Small intestine (tissue), 7 donors: Measurements from ENCODE around the gene C6orf47. TPM values are rescaled to one million over a fixed set of nuclear protein-coding genes. Genes with fewer than 3 reads are reported as not detected.

ENCODE experiments used
- DNase-seq, 2 donors: peaks; one replicate each; pipeline versions ENCODE4 v3.0.0 to v3.0.0-alpha.2; 2013
- FAIRE-seq: peaks from 2 replicates; lab custom pipeline; 2012; peaks lifted over from hg19 to GRCh38; lab: Jason Lieb, UNC
- H3K27ac ChIP-seq, 3 donors: one replicate each; pipeline ENCODE4 v1.5.1; 2013; ENCODE audit warnings: low read length in 2 of 3, mild to moderate bottlenecking in 2 of 3, control low read depth in 1 of 3, inconsistent platforms in 1 of 3, low read depth in 1 of 3, moderate library complexity in 1 of 3
- H3K27me3 ChIP-seq, 3 donors: one replicate each; pipeline ENCODE4 v1.6.1; 2013; ENCODE audit warnings: low read length in 3 of 3, inconsistent platforms in 1 of 3; ENCODE audit not compliant: control insufficient read depth in 3 of 3, insufficient read depth in 3 of 3
- H3K36me3 ChIP-seq, 3 donors: one replicate each; pipeline ENCODE4 v1.6.1; 2013; ENCODE audit warnings: low read length in 3 of 3, inconsistent platforms in 1 of 3, low read depth in 1 of 3, mild to moderate bottlenecking in 1 of 3, moderate library complexity in 1 of 3; ENCODE audit not compliant: control insufficient read depth in 3 of 3, insufficient read depth in 2 of 3
- H3K4me1 ChIP-seq, 3 donors: one replicate each; pipeline ENCODE4 v1.6.1; 2013; ENCODE audit warnings: low read length in 2 of 3, inconsistent platforms in 1 of 3, low read depth in 1 of 3, mild to moderate bottlenecking in 1 of 3, moderate library complexity in 1 of 3; ENCODE audit not compliant: control insufficient read depth in 3 of 3, insufficient read depth in 2 of 3
- H3K4me3 ChIP-seq, 3 donors: one replicate each; pipeline ENCODE4 v1.5.1; 2013; ENCODE audit warnings: low read length in 3 of 3, control low read depth in 1 of 3, inconsistent platforms in 1 of 3, low read depth in 1 of 3, mild to moderate bottlenecking in 1 of 3, moderate library complexity in 1 of 3
- H3K9me3 ChIP-seq, 2 donors: one replicate each; pipeline ENCODE4 v1.6.1; 2013; ENCODE audit warnings: low read depth in 1 of 2, low read length in 1 of 2; ENCODE audit not compliant: control insufficient read depth in 2 of 2, insufficient read depth in 1 of 2
- WGBS, 3 donors: extraction: QIAGEN DNeasy Blood & Tissue Kit; methylation state at CpG; one replicate each; pipeline ENCODE4 v1.1.7; 2013; 5-methylcytosine and 5-hydroxymethylcytosine counted together
- polyA plus RNA-seq, 4 donors: library from polyadenylated mRNA; stranded (reverse) in 3 of 4; unstranded in 1 of 4; fragments of 200-250 nt in 3 of 4; fragments of 120-200 nt in 1 of 4; gene quantifications; one replicate each; pipeline versions ENCODE4 v1.2.1 to v1.2.3, GENCODE V29; 2013
- donor health status: healthy with polysubstance abuse.
- donor health status: control.
- donor health status: control.
- donor health status: Bipolar disorder and iron deficiency.
- donor health status: healthy.

C6orf47 gene
- polyA plus RNA-seq, 4 donors, result 17.3 to 29.1 (median 23.2) TPM

- WGBS, 3 donors, result 94 to 98% (median 97%) methylated on average over 6 of the region's 6 CpGs
- FAIRE-seq (no peak), DNase-seq (no peak)
- Histone ChIP-seq H3K9me3 (no peaks in the 10 kb centered on the region), H3K27ac (no peak overlapping the region), H3K4me1 (no peaks in the 10 kb centered on the region), H3K4me3 (no peak overlapping the region), H3K36me3 (peaks cover 45 to 89% (median 60%) of the 10 kb centered on the region in 3 donors), H3K27me3 (no peaks in the 10 kb centered on the region)
Observed at GRCh38 chr6:31640612-31641011, 20.0 kb downstream of the C6orf47 start.

- H3K27me3 ChIP-seq, result no peaks in the 10 kb centered on the region
- H3K4me1 ChIP-seq, result no peaks in the 10 kb centered on the region
- H3K9me3 ChIP-seq, result no peaks in the 10 kb centered on the region
- DNase-seq (no peak), FAIRE-seq (no peak)
- peaks cover 49 to 90% (median 53%) of the 10 kb centered on the region in 3 donors for H3K36me3 ChIP-seq
- H3K27ac ChIP-seq, result no peak overlapping the region
- no peak overlapping the region for H3K4me3 ChIP-seq
- WGBS, 3 donors, result 80 to 88% (median 85%) methylated on average over 10 of the region's 10 CpGs
Observed at GRCh38 chr6:31639449-31639861, 21.1 kb downstream of the C6orf47 start.

GRCh38 chr6:31639043-31639442 is 21.5 kb downstream of the C6orf47 start:
- DNase-seq (no peak), FAIRE-seq (no peak)
- Histone ChIP-seq H3K9me3 (no peaks in the 10 kb centered on the region), H3K36me3 (peaks cover 48 to 90% (median 52%) of the 10 kb centered on the region in 3 donors), H3K4me1 (no peaks in the 10 kb centered on the region), H3K27ac (no peak overlapping the region), H3K4me3 (no peak overlapping the region), H3K27me3 (no peaks in the 10 kb centered on the region)
- WGBS, 3 donors, result 81 to 86% (median 82%) methylated on average over 9 of the region's 9 CpGs

GRCh38 chr6:31636698-31637596 is 23.6 kb downstream of the C6orf47 start:
- FAIRE-seq, result no peak
- H3K4me1 ChIP-seq, result no peaks in the 10 kb centered on the region
- no peak for DNase-seq
- no peaks in the 10 kb centered on the region for H3K9me3 ChIP-seq
- no peak overlapping the region for H3K4me3 ChIP-seq
- no peak overlapping the region for H3K27ac ChIP-seq
- H3K36me3 ChIP-seq, result peaks cover 40 to 93% (median 58%) of the 10 kb centered on the region in 3 donors
- WGBS, 3 donors, result 78 to 82% (median 81%) methylated on average over 27 of the region's 27 CpGs
- H3K27me3 ChIP-seq, result no peaks in the 10 kb centered on the region

- no peak for FAIRE-seq
- H3K4me3 ChIP-seq, result no peak overlapping the region
- no peak for DNase-seq
- 85 to 88% (median 88%) methylated on average over 11 of the region's 11 CpGs for WGBS, 3 donors
- no peak overlapping the region for H3K27ac ChIP-seq
- H3K4me1 ChIP-seq, result no peaks in the 10 kb centered on the region
- H3K27me3 ChIP-seq, result no peaks in the 10 kb centered on the region
- H3K9me3 ChIP-seq, result no peaks in the 10 kb centered on the region
- H3K36me3 ChIP-seq, result peaks cover 43 to 93% (median 57%) of the 10 kb centered on the region in 3 donors
Observed at GRCh38 chr6:31634969-31635575, 25.5 kb downstream of the C6orf47 start.

- Histone ChIP-seq H3K27me3 (no peaks in the 10 kb centered on the region), H3K4me3 (no peak overlapping the region), H3K9me3 (no peaks in the 10 kb centered on the region), H3K27ac (no peak overlapping the region), H3K4me1 (no peaks in the 10 kb centered on the region), H3K36me3 (peaks cover 46 to 94% (median 58%) of the 10 kb centered on the region in 3 donors)
- no peak for DNase-seq
- 87 to 93% (median 89%) methylated on average over 3 of the region's 3 CpGs for WGBS, 3 donors
- no peak for FAIRE-seq
Observed at GRCh38 chr6:31634131-31634530, 26.4 kb downstream of the C6orf47 start.

- H3K4me1 ChIP-seq, result no peaks in the 10 kb centered on the region
- H3K9me3 ChIP-seq, result no peaks in the 10 kb centered on the region
- no peak for FAIRE-seq
- H3K36me3 ChIP-seq, result peaks cover 46 to 93% (median 62%) of the 10 kb centered on the region in 3 donors
- H3K27me3 ChIP-seq, result no peaks in the 10 kb centered on the region
- DNase-seq, result no peak
- no peak overlapping the region for H3K27ac ChIP-seq
- WGBS, 3 donors, result 90 to 96% (median 92%) methylated on average over 7 of the region's 7 CpGs
- H3K4me3 ChIP-seq, result no peak overlapping the region
Observed at GRCh38 chr6:31633447-31633846, 27.1 kb downstream of the C6orf47 start.

GRCh38 chr6:31632279-31632946 is 28.2 kb downstream of the C6orf47 start:
- Histone ChIP-seq H3K4me3 (no peak overlapping the region), H3K9me3 (no peaks in the 10 kb centered on the region), H3K27me3 (no peaks in the 10 kb centered on the region), H3K27ac (no peak overlapping the region), H3K4me1 (no peaks in the 10 kb centered on the region), H3K36me3 (peaks cover 56 to 98% (median 72%) of the 10 kb centered on the region in 3 donors)
- FAIRE-seq (no peak), DNase-seq (no peak)
- WGBS, 3 donors, result 94 to 96% (median 95%) methylated on average over 26 of the region's 26 CpGs
